Activated CD8-positive, alpha-beta memory T cell treated with anti-CD3 and anti-CD28 coated beads, Interleukin-2, amount 50 U/mL, for 4 hours (primary cell): ENCODE measurements around the gene KRT6A.

ENCODE experiments used
- DNase-seq: peaks from one replicate; pipeline ENCODE4 v3.0.0-alpha.2; 2020

The KRT6A gene

GRCh38 chr12:52493172-52493571, at the start of gene KRT6A:
Gene KRT6A (minus strand): TSS chr12:52493257. CDS start chr12:52493188, 69 bp downstream.
- DNase-seq, result no peak

GRCh38 chr12:52542157-52542556, 49.1 kb upstream of the KRT6A start:
- no peak for DNase-seq

GRCh38 chr12:52541709-52542108, 48.7 kb upstream of the KRT6A start:
- DNase-seq, result no peak

- no peak for DNase-seq
These were observed 47.5 kb upstream of the KRT6A start for GRCh38 chr12:52540531-52540930.

- DNase-seq, result no peak
These were observed 46.7 kb upstream of the KRT6A start for GRCh38 chr12:52539821-52540173.

- DNase-seq, result no peak
These were observed 46.2 kb upstream of the KRT6A start for GRCh38 chr12:52539083-52539820.

- no peak for DNase-seq
These were observed 44.0 kb upstream of the KRT6A start for GRCh38 chr12:52537101-52537500.

GRCh38 chr12:52535574-52535973, 42.5 kb upstream of the KRT6A start:
- DNase-seq, result no peak

GRCh38 chr12:52534482-52534881, 41.4 kb upstream of the KRT6A start:
- DNase-seq, result no peak

- DNase-seq, result no peak
These were observed 40.8 kb upstream of the KRT6A start for GRCh38 chr12:52533686-52534470.

- DNase-seq, result no peak
These were observed 39.6 kb upstream of the KRT6A start for GRCh38 chr12:52532636-52533035.

GRCh38 chr12:52531566-52532300, 38.7 kb upstream of the KRT6A start:
- DNase-seq, result no peak

- no peak for DNase-seq
These were observed 37.8 kb upstream of the KRT6A start for GRCh38 chr12:52530905-52531304.

- DNase-seq, result no peak
These were observed 37.3 kb upstream of the KRT6A start for GRCh38 chr12:52530366-52530765.

- no peak for DNase-seq
These were observed 36.8 kb upstream of the KRT6A start for GRCh38 chr12:52529846-52530245.

- no peak for DNase-seq
These were observed 36.4 kb upstream of the KRT6A start for GRCh38 chr12:52529417-52529816.

GRCh38 chr12:52528641-52529143, 35.6 kb upstream of the KRT6A start:
- DNase-seq, result no peak

GRCh38 chr12:52527121-52527800, 34.2 kb upstream of the KRT6A start:
- DNase-seq, result no peak

GRCh38 chr12:52526511-52526951, 33.5 kb upstream of the KRT6A start:
- no peak for DNase-seq

- DNase-seq, result no peak
These were observed 32.8 kb upstream of the KRT6A start for GRCh38 chr12:52525661-52526499.

GRCh38 chr12:52524898-52525591, 32.0 kb upstream of the KRT6A start:
- no peak for DNase-seq
